ENCODE results near the gene VENTX. TPM values are rescaled to one million over a fixed set of nuclear protein-coding genes. Genes with fewer than 3 reads are reported as not detected.

The VENTX gene
- total RNA-seq, 2 donors from 2014 or later, result 0.26 TPM; not detected in 1

GRCh38 chr10:133267293-133267692 lies 29.6 kb downstream of the VENTX start:
- WGBS, 2 donors, result 88% methylated on average over 13 of the region's 14 CpGs; no CpG with 5 or more reads in 1 of the 2 donors
- intact Hi-C loops (cut with DNase I), result no loop called here
- Histone ChIP-seq H3K4me3 (no peak overlapping the region), H3K9me3 (no peaks in the 10 kb centered on the region), H3K36me3 (replicated peaks in 1 of 2; ENCODE audit: insufficient read depth in 1 of 2, low read depth in 2 of 2) (peaks cover 0 to 3% of the 10 kb centered on the region in 2 donors), H3K27me3 (no peaks in the 10 kb centered on the region), H3K4me1 (no peaks in the 10 kb centered on the region), H3K27ac (no peak overlapping the region)
- DNase-seq (no peak), ATAC-seq (no peak)
- no peak for TF ChIP-seq POLR2A (IDR thresholded peaks at IDR 0.05)
- TF ChIP-seq, protein P1, sequence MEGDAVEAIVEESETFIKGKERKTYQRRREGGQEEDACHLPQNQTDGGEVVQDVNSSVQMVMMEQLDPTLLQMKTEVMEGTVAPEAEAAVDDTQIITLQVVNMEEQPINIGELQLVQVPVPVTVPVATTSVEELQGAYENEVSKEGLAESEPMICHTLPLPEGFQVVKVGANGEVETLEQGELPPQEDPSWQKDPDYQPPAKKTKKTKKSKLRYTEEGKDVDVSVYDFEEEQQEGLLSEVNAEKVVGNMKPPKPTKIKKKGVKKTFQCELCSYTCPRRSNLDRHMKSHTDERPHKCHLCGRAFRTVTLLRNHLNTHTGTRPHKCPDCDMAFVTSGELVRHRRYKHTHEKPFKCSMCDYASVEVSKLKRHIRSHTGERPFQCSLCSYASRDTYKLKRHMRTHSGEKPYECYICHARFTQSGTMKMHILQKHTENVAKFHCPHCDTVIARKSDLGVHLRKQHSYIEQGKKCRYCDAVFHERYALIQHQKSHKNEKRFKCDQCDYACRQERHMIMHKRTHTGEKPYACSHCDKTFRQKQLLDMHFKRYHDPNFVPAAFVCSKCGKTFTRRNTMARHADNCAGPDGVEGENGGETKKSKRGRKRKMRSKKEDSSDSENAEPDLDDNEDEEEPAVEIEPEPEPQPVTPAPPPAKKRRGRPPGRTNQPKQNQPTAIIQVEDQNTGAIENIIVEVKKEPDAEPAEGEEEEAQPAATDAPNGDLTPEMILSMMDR (IDR thresholded peaks at IDR 0.05), result no peak

DNA sequence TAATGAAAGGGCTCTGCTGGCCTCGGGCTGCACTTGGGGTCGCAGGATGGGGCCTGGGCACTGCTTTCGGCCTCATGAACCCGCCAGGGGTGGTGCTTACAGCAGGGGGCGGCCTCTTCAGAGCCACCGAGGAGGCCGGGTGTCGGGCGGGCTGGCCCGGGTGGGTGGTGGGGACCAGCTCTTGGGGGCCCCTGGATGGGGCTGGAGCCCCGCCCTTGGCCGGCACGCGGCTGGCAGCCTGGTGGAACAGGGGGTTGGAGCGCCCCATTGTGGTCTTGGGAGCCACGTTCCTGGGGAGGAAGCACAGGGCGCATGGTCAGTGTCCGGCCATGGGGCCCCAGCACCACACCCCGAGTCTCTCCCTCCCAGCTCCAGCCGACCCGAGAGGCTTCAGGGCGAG lies 30.2 kb downstream of the VENTX start:
- no peak overlapping the region for H3K27ac ChIP-seq
- H3K36me3 ChIP-seq (replicated peaks in 1 of 2; ENCODE audit: insufficient read depth in 1 of 2, low read depth in 2 of 2), result peaks cover 0 to 3% of the 10 kb centered on the region in 2 donors
- ATAC-seq, result no peak
- intact Hi-C loops (cut with DNase I), result no loop called here
- no peak for DNase-seq
- H3K27me3 ChIP-seq, result no peaks in the 10 kb centered on the region
- H3K4me3 ChIP-seq, result no peak overlapping the region
- WGBS, 2 donors, result 87% methylated on average over 3 to 14 of the region's 22 CpGs
- no peaks in the 10 kb centered on the region for H3K9me3 ChIP-seq
- H3K4me1 ChIP-seq, result no peaks in the 10 kb centered on the region
- TF ChIP-seq, protein P1 (IDR thresholded peaks at IDR 0.05), result no peak
- no peak for TF ChIP-seq POLR2A (IDR thresholded peaks at IDR 0.05)

GRCh38 chr10:133268532-133268931 lies 30.9 kb downstream of the VENTX start:
- TF ChIP-seq, protein P1 (IDR thresholded peaks at IDR 0.05), result no peak
- TF ChIP-seq POLR2A (IDR thresholded peaks at IDR 0.05), result no peak
- Histone ChIP-seq H3K9me3 (no peaks in the 10 kb centered on the region), H3K27ac (no peak overlapping the region), H3K4me3 (no peak overlapping the region), H3K27me3 (no peaks in the 10 kb centered on the region), H3K4me1 (no peaks in the 10 kb centered on the region), H3K36me3 (replicated peaks in 1 of 2; ENCODE audit: insufficient read depth in 1 of 2, low read depth in 2 of 2) (peaks cover 0 to 3% of the 10 kb centered on the region in 2 donors)
- DNase-seq (no peak), ATAC-seq (no peak)
- intact Hi-C loops (cut with DNase I), result no loop called here
- WGBS, 2 donors, result 91 to 98% methylated on average over 15 to 22 of the region's 22 CpGs

GRCh38 chr10:133269367-133269766 lies 31.7 kb downstream of the VENTX start:
- Histone ChIP-seq H3K36me3 (replicated peaks in 1 of 2; ENCODE audit: insufficient read depth in 1 of 2, low read depth in 2 of 2) (peaks cover 0 to 3% of the 10 kb centered on the region in 2 donors), H3K27ac (no peak overlapping the region), H3K4me1 (no peaks in the 10 kb centered on the region), H3K27me3 (no peaks in the 10 kb centered on the region), H3K4me3 (no peak overlapping the region), H3K9me3 (no peaks in the 10 kb centered on the region)
- TF ChIP-seq, protein P1 (IDR thresholded peaks at IDR 0.05), result no peak
- no peak for TF ChIP-seq POLR2A (IDR thresholded peaks at IDR 0.05)
- intact Hi-C loops (cut with DNase I), result no loop called here
- DNase-seq (no peak), ATAC-seq (no peak)
- WGBS, 2 donors, result 88% methylated on average over 25 of the region's 26 CpGs; no CpG with 5 or more reads in 1 of the 2 donors

DNA sequence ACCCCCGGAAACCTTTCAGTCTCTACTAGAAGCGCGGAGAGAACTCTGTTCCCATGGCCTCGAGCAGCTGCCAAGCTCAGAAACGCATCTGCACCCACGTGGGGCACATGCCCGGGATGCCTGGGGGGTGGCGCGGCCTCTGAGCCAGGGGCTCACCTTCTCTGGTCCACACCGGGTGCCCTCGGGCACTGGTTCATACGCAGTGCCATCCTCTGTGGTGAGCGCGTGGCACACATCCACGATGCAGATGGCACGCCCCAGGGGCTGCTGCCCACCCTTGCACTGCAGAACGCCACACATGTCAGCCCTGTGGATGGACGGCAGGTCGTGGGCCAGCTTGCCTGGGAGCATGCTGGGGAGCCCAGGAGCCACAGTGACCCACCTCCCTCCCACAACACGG lies 32.5 kb downstream of the VENTX start:
- H3K27me3 ChIP-seq, result no peaks in the 10 kb centered on the region
- no peak overlapping the region for H3K4me3 ChIP-seq
- peaks cover 0 to 3% of the 10 kb centered on the region in 2 donors for H3K36me3 ChIP-seq (replicated peaks in 1 of 2; ENCODE audit: insufficient read depth in 1 of 2, low read depth in 2 of 2)
- intact Hi-C loops (cut with DNase I), result no loop called here
- DNase-seq (no peak), ATAC-seq (no peak)
- H3K4me1 ChIP-seq, result no peaks in the 10 kb centered on the region
- 83 to 89% methylated on average over 1 to 15 of the region's 20 CpGs for WGBS, 2 donors
- H3K27ac ChIP-seq, result no peak overlapping the region
- TF ChIP-seq, protein P1 (IDR thresholded peaks at IDR 0.05), result no peak
- TF ChIP-seq POLR2A (IDR thresholded peaks at IDR 0.05), result no peak
- H3K9me3 ChIP-seq, result no peaks in the 10 kb centered on the region

Data from body of pancreas (tissue), 4 donors.